ENCODE results near the gene MSMO1. TPM values are rescaled to one million over a fixed set of nuclear protein-coding genes. Genes with fewer than 3 reads are reported as not detected.
"Not testable (repeated sequence)": the region's sequence is repeated elsewhere in the genome, so short reads cannot be mapped to it uniquely, and the experiment has no call there.

Gene MSMO1
- total RNA-seq (10 to 100 TPM in 7 of 9 donors, 1 to 10 TPM in 2; 7.1 to 16.9 (median 13.2) TPM), polyA plus RNA-seq (10 to 100 TPM in 1 of 2 donors, 1 to 10 TPM in 1; 6.0 to 28.4 TPM)
- long read RNA-seq, donor 1, transcript MSMO1-201 (6 exons, 2,269 nt) = major isoform, 12 of 15 reads
- long read RNA-seq, donor 1, partial matches to known transcripts = 1 of 15 reads
- long read RNA-seq, donor 1, other reads (novel, unspliced or antisense) = 0 of 15 reads
- long read RNA-seq, donor 2, transcript MSMO1-201 (6 exons, 2,269 nt) = major isoform, 76 of 82 reads
- long read RNA-seq, donor 2, partial matches to known transcripts = 2 of 82 reads
- long read RNA-seq, donor 2, other reads (novel, unspliced or antisense) = 0 of 82 reads
- long read RNA-seq, donor 3, transcript MSMO1-201 (6 exons, 2,269 nt) = major isoform, 27 of 31 reads
- long read RNA-seq, donor 3, partial matches to known transcripts = 1 of 31 reads
- long read RNA-seq, donor 3, other reads (novel, unspliced or antisense) = 3 of 31 reads

GRCh38 chr4:165327211-165328100 lies at the start of gene MSMO1:
Gene MSMO1 (plus strand): TSS chr4:165327669. CDS start chr4:165333371, 5,702 bp downstream.
- intact Hi-C loops (cut with DNase I) = loop anchor here in 8 of 10 donors (1.0 to 10.0 kb wide), 7 partner anchors 120 to 215 kb away; partner anchors contain the start of genes KLHL2 (in 7 of the 8) and TMEM192 (in 3 of the 8)
- Histone ChIP-seq H3K4me1 (peaks cover 0 to 38% (median 15%) of the 10 kb centered on the region in 12 donors), H3K27me3 (no peaks in the 10 kb centered on the region), H3K9me3 (no peaks in the 10 kb centered on the region), H3K4me3 (peak within 1 kb of the TSS; percentile 76 to 95 (median 83)), H3K27ac (peak within 1 kb of the TSS; percentile 46 to 86 (median 71)), H3K36me3 (peaks cover 0 to 8% (median 0%) of the 10 kb centered on the region in 9 donors)
- TF ChIP-seq POLR2A (IDR thresholded peaks at IDR 0.05) (peak in 1 of 2 donors; percentile 77), CTCF (IDR thresholded peaks at IDR 0.05) (no peak)
- ATAC-seq = peak; percentile 99 to 100 (median 100)
- WGBS, 4 donors = 0 to 1% (median 0%) methylated on average over 42 to 76 of the region's 76 CpGs
- DNase-seq = peak; percentile 99 to 100 (median 100)

- intact Hi-C loops (cut with DNase I); H3K9me3 ChIP-seq; H3K27ac ChIP-seq; ATAC-seq; H3K27me3 ChIP-seq; H3K4me1 ChIP-seq; DNase-seq; H3K4me3 ChIP-seq: not testable (repeated sequence)
- peaks cover 0 to 16% (median 2%) of the 10 kb centered on the region in 9 donors for H3K36me3 ChIP-seq
- 95 to 97% (median 96%) methylated on average over 20 of the region's 20 CpGs for WGBS, 4 donors
Measured at GRCh38 chr4:165279531-165279930, 47.9 kb upstream of the MSMO1 start.

GRCh38 chr4:165284697-165285096 lies 42.8 kb upstream of the MSMO1 start:
- ATAC-seq; H3K27me3 ChIP-seq; DNase-seq; H3K27ac ChIP-seq; intact Hi-C loops (cut with DNase I); H3K4me3 ChIP-seq; H3K36me3 ChIP-seq; H3K9me3 ChIP-seq: not testable (repeated sequence)
- H3K4me1 ChIP-seq = peaks cover 0 to 32% (median 0%) of the 10 kb centered on the region in 12 donors
- WGBS, 4 donors = 96 to 98% (median 98%) methylated on average over 3 of the region's 3 CpGs

GRCh38 chr4:165286619-165287340 lies 40.7 kb upstream of the MSMO1 start:
- 74 to 82% (median 75%) methylated on average over 4 of the region's 4 CpGs for WGBS, 4 donors
- DNase-seq; ATAC-seq; H3K4me3 ChIP-seq; H3K36me3 ChIP-seq; H3K27me3 ChIP-seq; H3K9me3 ChIP-seq; intact Hi-C loops (cut with DNase I): not testable (repeated sequence)
- Histone ChIP-seq H3K27ac (peak overlapping the region in 1 of 12 donors; percentile 28), H3K4me1 (peaks cover 0 to 33% (median 0%) of the 10 kb centered on the region in 12 donors)

- ATAC-seq = no peak
- H3K4me1 ChIP-seq = peaks cover 0 to 33% (median 0%) of the 10 kb centered on the region in 12 donors
- 59 to 68% (median 67%) methylated on average over 3 of the region's 3 CpGs for WGBS, 4 donors
- DNase-seq = no peak
- no peaks in the 10 kb centered on the region for H3K27me3 ChIP-seq
- no peak overlapping the region for H3K4me3 ChIP-seq
- no peaks in the 10 kb centered on the region for H3K36me3 ChIP-seq
- TF ChIP-seq CTCF (IDR thresholded peaks at IDR 0.05) (no peak), POLR2A (IDR thresholded peaks at IDR 0.05) (no peak)
- intact Hi-C loops (cut with DNase I) = no loop called here
- no peak overlapping the region for H3K27ac ChIP-seq
- H3K9me3 ChIP-seq = no peaks in the 10 kb centered on the region
Measured at GRCh38 chr4:165288226-165288625, 39.2 kb upstream of the MSMO1 start.

All from heart left ventricle (tissue), 16 donors.